Mucosa of stomach (tissue), 1 donor: ENCODE results near the gene WNT3A.
"Not testable (repeated sequence)": the region's sequence is repeated elsewhere in the genome, so short reads cannot be mapped to it uniquely, and the experiment has no call there.

Experiments
- H3K27me3 ChIP-seq: one replicate; pipeline ENCODE4 v1.7.0; 2013; ENCODE audit warnings: mild to moderate bottlenecking, low read length; ENCODE audit not compliant: control insufficient read depth, insufficient read depth
- H3K36me3 ChIP-seq: one replicate; pipeline ENCODE4 v1.7.0; 2013; ENCODE audit warnings: low read length; ENCODE audit not compliant: control insufficient read depth, insufficient read depth
- H3K4me1 ChIP-seq: one replicate; pipeline ENCODE4 v1.7.0; 2013; ENCODE audit warnings: mild to moderate bottlenecking, low read length; ENCODE audit not compliant: control insufficient read depth, insufficient read depth
- H3K4me3 ChIP-seq: one replicate; pipeline ENCODE4 v1.7.0; 2013; ENCODE audit warnings: low read length
- H3K9ac ChIP-seq: one replicate; pipeline ENCODE4 v1.7.0; 2013; ENCODE audit warnings: mild to moderate bottlenecking, low read length, moderate library complexity
- H3K9me3 ChIP-seq: one replicate; pipeline ENCODE4 v1.7.0; 2013; ENCODE audit warnings: mild to moderate bottlenecking, low read length, moderate library complexity; ENCODE audit not compliant: control insufficient read depth
- donor health status: Pancreatic carcinoma.

The WNT3A gene, protein sequence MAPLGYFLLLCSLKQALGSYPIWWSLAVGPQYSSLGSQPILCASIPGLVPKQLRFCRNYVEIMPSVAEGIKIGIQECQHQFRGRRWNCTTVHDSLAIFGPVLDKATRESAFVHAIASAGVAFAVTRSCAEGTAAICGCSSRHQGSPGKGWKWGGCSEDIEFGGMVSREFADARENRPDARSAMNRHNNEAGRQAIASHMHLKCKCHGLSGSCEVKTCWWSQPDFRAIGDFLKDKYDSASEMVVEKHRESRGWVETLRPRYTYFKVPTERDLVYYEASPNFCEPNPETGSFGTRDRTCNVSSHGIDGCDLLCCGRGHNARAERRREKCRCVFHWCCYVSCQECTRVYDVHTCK

DNA sequence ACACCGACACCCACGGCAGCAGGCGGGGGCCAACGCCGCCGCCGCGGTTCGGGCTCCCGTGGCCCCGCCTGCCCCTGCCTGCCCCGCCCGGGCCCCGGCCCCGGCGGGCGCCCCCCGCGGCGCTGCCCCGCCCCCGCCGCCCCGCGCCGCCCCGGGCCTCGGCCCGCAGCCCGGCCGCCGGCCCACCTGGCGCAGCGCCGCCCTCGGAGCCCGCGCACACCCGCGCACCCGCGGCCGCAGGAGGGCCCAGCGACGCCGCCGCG is at the start of gene WNT3A:
TSS of gene WNT3A (plus strand) at position 213 of the 263 bp plus-strand sequence. CDS start 131 bp downstream, outside the sequence.
- peaks cover 83% of the 10 kb centered on the region for H3K27me3 ChIP-seq
- H3K9me3 ChIP-seq = no peaks in the 10 kb centered on the region
- no peaks in the 10 kb centered on the region for H3K36me3 ChIP-seq
- peaks cover 6% of the 10 kb centered on the region for H3K4me1 ChIP-seq
- H3K9ac ChIP-seq = no peak within 1 kb of the TSS
- H3K4me3 ChIP-seq = no peak within 1 kb of the TSS

DNA sequence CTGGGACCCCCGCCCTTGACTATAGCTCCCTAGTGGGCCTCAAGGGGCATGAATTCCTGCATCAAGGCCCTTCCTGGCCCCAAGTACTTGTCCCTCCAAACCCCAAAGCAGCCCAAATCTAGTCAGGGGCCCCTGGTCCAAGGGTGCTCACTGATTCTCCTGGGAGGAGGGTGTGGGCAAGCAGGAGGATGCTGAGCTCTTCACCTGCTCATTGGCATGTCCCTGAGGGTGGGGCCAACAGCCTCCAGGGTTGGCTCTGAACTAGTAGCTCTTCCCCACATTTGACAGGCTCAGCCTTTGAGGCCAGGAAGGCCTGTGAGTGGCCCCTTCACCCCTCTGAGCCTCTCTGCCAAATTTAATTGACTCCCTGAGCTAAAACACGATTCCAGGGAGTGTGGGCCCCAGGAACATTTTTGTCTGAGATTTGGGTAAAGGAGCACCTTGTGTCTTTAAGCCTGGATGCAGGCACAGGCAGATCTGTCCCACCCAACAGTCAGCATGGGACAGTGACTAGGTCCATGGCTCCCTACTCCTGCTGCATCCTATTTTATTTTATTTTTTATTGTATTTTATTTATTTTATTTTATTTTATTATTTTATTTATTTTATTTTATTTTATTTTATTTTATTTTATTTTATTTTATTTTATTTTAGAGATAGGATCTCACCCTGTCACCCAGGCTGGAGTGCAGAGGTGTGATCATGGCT is 48.0 kb upstream of the WNT3A start:
- no peaks in the 10 kb centered on the region for H3K9me3 ChIP-seq
- no peaks in the 10 kb centered on the region for H3K36me3 ChIP-seq
- no peak overlapping the region for H3K4me3 ChIP-seq
- H3K27me3 ChIP-seq = peaks cover 9% of the 10 kb centered on the region
- no peak overlapping the region for H3K9ac ChIP-seq
- no peaks in the 10 kb centered on the region for H3K4me1 ChIP-seq

GRCh38 chr1:227959325-227959860 is 47.4 kb upstream of the WNT3A start:
- Histone ChIP-seq H3K27me3 (peaks cover 9% of the 10 kb centered on the region), H3K36me3 (no peaks in the 10 kb centered on the region), H3K4me1 (no peaks in the 10 kb centered on the region), H3K4me3 (no peak overlapping the region), H3K9ac (no peak overlapping the region), H3K9me3 (no peaks in the 10 kb centered on the region)

DNA sequence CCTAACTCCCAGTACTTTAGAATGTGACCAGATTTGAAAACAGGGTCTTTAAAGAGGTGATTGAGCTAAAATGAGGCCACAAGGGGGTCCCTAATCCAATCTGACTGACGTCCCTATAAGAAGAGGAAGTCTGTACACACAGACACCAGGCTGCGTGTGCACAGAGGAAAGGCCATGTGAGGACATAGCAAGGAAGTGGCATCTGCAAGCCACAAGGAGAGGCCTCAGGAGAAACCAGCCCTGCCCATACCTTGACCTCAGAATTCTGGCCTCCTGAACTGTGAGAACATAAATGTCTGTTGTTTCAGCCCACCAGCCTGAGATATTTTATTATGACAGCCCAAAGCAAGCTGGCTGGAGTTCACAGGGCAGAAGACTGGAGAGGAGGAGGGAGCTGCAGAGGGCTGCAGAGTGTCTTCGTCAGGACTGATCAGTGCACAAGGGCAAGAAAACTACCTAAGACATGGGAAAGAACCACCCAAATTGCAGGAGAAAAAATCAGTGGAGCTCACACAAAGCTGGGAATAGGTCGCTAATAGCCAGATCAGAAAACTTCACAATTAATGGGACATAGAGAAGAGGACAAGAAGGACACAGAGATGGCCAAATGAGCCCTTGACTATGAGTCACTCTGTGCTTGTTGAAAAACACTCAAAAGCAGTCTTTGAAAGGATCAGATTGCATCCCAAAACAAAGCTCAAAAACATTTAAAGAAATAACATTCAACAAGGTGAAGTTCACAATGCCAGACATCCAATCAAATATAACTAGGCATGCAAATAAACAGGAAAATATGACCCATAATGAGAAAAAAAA is 44.9 kb upstream of the WNT3A start:
- Histone ChIP-seq H3K27me3 (peaks cover 7% of the 10 kb centered on the region), H3K9me3 (no peaks in the 10 kb centered on the region), H3K4me1 (no peaks in the 10 kb centered on the region), H3K4me3 (no peak overlapping the region), H3K9ac (no peak overlapping the region), H3K36me3 (no peaks in the 10 kb centered on the region)

DNA sequence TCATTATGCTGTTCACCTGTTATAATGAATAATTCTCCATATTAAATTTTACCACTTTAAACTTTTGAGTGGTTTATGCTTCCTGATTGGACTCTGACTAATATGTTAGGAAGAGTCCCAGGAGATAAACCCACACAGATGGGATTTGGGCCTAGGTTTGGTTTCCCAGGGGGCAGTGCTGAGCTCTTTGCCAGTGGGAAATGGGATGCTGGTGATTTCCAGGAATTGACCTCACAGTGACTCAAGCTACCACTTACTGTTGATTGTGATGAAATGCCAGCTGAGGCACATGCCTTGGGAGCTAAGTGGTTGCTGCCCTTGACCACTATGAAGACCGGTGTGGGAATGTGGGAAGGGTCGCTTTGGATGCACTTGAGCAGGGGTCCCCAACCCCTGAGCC is 40.1 kb upstream of the WNT3A start:
- not testable (repeated sequence) for H3K27me3 ChIP-seq, H3K4me1 ChIP-seq, H3K36me3 ChIP-seq, H3K9ac ChIP-seq, H3K4me3 ChIP-seq, H3K9me3 ChIP-seq

- not testable (repeated sequence) for H3K36me3 ChIP-seq, H3K9me3 ChIP-seq, H3K27me3 ChIP-seq, H3K4me1 ChIP-seq, H3K4me3 ChIP-seq, H3K9ac ChIP-seq
Measured at GRCh38 chr1:227967815-227968214, 39.0 kb upstream of the WNT3A start.

DNA sequence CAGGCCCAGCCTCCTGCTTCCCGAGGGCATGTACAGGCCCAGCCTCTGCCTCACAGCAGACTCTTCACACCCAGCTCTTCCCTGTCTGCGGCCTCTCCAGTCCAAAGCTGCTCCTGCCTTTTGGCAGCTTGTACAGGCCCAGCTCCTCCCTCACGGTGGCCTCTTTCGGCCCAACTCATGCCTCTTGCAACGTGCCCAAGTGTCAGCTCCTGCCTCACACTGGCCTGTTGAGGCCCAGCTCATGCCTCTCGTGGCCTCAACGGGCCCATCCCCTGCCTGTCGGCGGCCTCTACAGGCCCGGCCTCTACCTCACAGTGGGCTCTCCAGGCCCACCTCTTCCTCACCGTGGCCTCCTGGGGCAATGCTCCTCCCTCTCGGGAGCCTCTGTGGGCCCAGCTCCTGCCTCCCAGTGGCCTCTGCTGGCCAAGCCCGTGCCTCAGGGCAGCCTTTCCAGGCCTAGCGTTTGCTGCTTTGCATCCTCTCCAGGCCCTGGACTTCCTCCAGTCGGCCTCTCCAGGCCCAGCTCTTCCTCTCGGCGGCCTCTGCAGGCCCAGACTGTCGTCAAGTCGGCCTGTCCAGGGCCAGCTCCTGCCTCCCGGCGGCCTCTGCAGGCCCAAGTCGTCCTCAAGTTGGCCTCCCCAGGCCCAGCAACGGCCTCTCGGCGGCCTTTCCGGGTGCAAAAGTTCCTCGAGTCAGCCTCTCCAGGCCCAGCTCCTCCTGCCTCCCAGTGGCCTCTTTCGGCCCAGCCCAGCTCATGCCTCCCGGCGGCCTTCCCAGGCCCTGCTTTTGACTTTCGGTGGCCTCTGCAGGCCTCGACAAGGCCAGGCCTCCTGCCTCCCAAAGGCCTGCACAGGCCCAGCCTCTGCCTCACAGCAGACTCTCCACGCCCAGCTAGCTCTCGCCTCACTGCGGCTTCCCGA is 36.5 kb upstream of the WNT3A start:
- not testable (repeated sequence) for H3K4me1 ChIP-seq, H3K4me3 ChIP-seq, H3K36me3 ChIP-seq, H3K9me3 ChIP-seq, H3K9ac ChIP-seq, H3K27me3 ChIP-seq

DNA sequence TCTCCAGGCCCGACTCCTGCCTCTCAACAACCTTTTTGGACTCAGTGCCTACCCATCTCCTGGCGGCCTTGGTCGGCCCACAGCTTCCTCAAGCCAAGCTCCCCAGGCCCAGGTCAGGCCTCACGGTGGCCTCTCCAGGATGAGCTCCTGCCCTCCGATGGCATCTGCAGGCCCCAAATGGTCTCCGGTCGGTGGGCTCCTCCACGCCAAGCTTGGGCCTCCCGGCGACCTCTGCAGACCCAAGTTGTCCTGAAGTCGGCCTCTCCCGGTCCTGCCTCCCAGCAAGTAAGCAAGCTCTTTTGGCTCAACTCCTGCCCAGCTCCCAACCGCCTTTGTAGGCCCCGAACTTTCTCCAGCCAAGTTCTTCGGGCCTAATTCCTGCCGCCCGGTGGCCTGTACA is 35.6 kb upstream of the WNT3A start:
- H3K4me3 ChIP-seq, H3K27me3 ChIP-seq, H3K36me3 ChIP-seq, H3K4me1 ChIP-seq, H3K9me3 ChIP-seq, H3K9ac ChIP-seq: not testable (repeated sequence)

GRCh38 chr1:227971643-227972282 is 35.0 kb upstream of the WNT3A start:
- not testable (repeated sequence) for H3K4me3 ChIP-seq, H3K36me3 ChIP-seq, H3K4me1 ChIP-seq, H3K27me3 ChIP-seq, H3K9me3 ChIP-seq, H3K9ac ChIP-seq

DNA sequence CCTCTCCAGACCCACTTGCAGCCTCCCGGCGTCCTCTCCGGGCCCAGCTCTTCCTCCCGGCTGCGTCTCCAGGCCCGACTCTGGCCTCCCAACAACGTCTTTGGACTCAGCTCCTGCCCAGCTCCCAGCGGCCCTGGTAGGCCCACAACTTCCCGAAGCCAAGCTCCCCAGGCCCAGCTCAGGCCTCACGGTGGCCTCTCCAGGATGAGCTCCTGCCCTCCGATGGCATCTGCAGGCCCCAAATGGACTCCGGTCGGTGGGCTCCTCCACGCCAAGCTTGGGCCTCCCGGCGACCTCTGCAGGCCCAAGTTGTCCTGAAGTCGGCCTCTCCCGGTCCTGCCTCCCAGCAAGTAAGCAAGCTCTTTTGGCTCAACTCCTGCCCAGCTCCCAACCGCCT is 34.5 kb upstream of the WNT3A start:
- not testable (repeated sequence) for H3K27me3 ChIP-seq, H3K4me3 ChIP-seq, H3K4me1 ChIP-seq, H3K36me3 ChIP-seq, H3K9ac ChIP-seq, H3K9me3 ChIP-seq

- H3K9me3 ChIP-seq, H3K36me3 ChIP-seq, H3K27me3 ChIP-seq, H3K4me3 ChIP-seq, H3K9ac ChIP-seq, H3K4me1 ChIP-seq: not testable (repeated sequence)
Measured at GRCh38 chr1:227972843-227973374, 33.9 kb upstream of the WNT3A start.
